SU-DHL-6 (cell line): ENCODE data around the gene ADARB2.
"Not testable (repeated sequence)": the region's sequence is repeated elsewhere in the genome, so short reads cannot be mapped to it uniquely, and the experiment has no call there.

ENCODE experiments used
- EZH2phosphoT487 ChIP-seq: fragments of 200-600 bp; sonication (generic), shearing (Covaris generic); conservative IDR thresholded peaks from 2 replicates; pipeline ENCODE4 v1.6.1; 2018; ENCODE audit warnings: mild to moderate bottlenecking, antibody characterized with exemption, low read length, moderate library complexity, mixed read lengths
- TF ChIP-seq, protein P1 (sequence below): fragments of 200-600 bp; sonication (generic); IDR thresholded peaks from one replicate; pipeline ENCODE4 v1.5.1; 2017; ENCODE audit warnings: antibody characterized with exemption, mild to moderate bottlenecking, low read length, moderate library complexity; ENCODE audit not compliant: insufficient read depth, poor library complexity, severe bottlenecking

DNA sequence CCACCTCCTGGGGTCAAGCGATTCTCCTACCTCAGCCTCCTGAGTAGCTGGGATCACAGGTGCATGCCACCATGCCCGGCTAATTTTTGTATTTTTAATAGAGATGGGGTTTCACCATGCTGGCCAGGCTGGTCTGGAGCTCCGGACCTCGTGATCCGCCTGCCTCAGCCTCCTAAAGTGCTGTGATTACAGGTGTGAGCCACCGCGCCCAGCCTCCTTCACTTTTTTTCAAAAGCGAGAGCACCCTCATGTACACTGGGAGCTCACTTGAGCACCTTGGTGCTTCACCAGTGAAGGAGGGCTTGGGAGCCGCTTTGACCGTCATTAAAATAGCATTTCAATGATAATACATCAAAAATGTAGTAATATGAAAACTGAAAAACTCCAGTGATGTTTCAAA is 578.8 kb downstream of the ADARB2 start:
- TF ChIP-seq EZH2phosphoT487, result not testable (repeated sequence)
- TF ChIP-seq, protein P1, sequence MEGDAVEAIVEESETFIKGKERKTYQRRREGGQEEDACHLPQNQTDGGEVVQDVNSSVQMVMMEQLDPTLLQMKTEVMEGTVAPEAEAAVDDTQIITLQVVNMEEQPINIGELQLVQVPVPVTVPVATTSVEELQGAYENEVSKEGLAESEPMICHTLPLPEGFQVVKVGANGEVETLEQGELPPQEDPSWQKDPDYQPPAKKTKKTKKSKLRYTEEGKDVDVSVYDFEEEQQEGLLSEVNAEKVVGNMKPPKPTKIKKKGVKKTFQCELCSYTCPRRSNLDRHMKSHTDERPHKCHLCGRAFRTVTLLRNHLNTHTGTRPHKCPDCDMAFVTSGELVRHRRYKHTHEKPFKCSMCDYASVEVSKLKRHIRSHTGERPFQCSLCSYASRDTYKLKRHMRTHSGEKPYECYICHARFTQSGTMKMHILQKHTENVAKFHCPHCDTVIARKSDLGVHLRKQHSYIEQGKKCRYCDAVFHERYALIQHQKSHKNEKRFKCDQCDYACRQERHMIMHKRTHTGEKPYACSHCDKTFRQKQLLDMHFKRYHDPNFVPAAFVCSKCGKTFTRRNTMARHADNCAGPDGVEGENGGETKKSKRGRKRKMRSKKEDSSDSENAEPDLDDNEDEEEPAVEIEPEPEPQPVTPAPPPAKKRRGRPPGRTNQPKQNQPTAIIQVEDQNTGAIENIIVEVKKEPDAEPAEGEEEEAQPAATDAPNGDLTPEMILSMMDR, result not testable (repeated sequence)
